ENCODE results near the gene PNKP. TPM values are rescaled to one million over a fixed set of nuclear protein-coding genes. Genes with fewer than 3 reads are reported as not detected.

PNKP gene
- total RNA-seq, 1 experiment from 2014 or later, result 90.2 TPM

DNA sequence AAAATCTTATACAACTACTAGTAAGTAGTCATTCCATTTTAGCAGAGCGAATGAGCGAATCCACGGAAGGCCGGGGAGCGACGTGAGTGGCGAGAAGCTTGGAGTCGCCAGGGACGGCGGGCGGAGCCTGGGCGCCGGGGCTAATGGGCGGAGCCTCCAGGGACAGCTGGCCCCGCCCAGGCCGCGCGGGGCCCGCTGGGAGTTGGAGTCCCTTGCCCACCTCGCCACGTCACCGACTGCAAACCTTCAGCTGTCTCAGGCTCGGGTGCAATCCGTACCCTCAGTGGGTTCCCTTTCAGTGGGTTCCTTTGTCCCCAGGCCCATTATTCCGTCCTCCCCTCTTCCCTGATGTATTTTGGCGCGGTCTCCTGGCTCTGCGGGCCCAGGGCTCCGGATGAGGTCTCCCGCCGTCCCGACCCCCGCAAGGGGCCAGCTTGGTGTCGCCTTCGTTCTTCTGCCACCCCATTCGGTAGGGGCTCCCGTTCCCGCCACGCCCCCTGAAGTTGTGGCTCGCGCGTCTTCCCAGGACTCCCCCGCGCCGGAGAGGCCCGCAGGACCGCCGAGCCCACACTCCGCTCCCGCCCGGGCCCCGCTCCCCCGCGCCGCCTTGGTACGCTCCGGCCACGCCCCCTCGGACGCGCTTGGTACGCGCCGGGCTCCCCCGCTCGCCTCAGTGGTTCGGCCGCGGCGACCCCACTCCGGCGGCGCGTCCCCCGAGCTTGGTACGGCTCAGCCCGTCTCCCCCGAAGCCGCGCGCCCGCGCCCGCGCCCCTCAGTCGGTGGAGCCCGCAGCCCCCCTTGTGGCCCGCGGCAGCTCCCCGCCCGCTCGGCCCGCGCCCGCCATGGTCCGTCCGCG, 16.7 kb downstream of the PNKP start, which contains the start of gene PTOV1:
TSS of gene PTOV1 (plus strand) at position 673 of the 856 bp plus-strand sequence.
- DNase-seq (ENCODE audit: low spot score), result peak; percentile 95
- in situ Hi-C loops (cut with HindIII; ENCODE audit: low sequenced_read_pairs), result no loop called here

DNA sequence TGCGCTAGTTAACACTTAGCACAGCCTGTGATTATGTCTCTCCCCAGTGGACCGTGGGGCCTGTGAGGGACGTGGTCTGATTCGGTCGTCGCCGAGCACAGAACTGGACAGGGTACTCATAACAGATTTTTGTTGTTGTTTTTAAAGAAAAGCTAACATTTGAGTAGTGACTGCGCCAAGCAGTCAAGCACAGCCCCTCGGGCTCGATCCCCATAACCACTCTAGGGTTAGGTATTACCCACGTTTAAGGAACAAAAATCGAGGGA, 17.2 kb downstream of the PNKP start:
- in situ Hi-C loops (cut with HindIII; ENCODE audit: low sequenced_read_pairs), result no loop called here
- DNase-seq (ENCODE audit: low spot score), result no peak

DNA sequence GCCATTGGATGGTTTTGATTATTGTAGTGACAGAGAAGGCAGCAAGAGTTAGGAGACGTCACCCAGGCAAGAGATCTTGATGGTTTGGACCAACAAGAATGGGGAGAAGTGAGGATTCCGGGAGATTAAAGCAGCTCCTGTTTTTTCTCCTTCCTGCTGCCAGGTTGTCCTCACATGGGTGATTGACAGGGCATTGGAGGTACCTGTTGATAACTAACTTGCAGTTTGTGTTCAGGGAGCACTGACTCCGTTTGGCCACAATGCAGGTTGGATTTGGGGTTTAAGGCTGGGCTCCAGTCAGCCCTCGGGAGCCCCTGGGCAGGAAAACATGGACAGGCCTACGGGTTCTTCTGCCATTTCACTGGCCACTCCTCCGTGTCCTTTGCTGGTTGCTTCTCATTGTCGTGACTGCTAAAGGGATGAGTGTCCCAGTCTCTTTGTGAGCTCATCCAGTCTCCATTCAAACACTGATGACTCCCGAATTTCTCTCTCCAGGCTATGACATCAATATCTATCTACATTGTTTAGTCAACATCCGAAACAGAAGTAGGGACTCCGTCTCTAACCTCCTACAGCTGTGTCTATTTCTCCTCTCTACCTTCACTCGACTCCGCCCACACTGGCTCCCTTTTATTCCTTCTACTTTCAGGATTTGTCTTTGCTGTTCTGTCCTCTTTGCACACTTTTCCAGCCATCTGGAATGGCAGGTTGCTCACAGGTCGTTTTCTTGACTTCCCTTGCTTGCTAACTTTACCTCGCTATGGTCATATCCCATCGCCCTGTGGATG, 17.7 kb downstream of the PNKP start:
- in situ Hi-C loops (cut with HindIII; ENCODE audit: low sequenced_read_pairs), result no loop called here
- DNase-seq (ENCODE audit: low spot score), result no peak

DNA sequence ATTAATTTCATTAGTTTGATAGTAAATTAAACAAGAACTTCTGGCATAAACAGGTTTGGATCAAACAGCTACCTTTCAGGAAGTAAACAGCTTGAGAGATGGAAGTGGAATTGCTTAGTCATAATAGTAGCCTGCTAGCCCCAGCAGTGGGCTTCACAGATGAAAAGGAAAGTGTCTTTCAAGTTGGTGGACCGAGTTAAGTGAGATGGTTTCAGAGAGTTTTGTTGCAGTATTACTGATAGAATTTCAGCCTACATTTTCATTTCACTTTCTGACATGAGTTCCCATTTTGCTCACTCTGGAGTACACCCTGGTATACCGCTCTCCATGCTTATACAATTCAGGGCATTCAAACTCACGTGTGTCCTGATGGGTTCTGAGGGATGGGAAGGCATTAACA, 18.4 kb downstream of the PNKP start:
- DNase-seq (ENCODE audit: low spot score), result no peak
- in situ Hi-C loops (cut with HindIII; ENCODE audit: low sequenced_read_pairs), result no loop called here

DNA sequence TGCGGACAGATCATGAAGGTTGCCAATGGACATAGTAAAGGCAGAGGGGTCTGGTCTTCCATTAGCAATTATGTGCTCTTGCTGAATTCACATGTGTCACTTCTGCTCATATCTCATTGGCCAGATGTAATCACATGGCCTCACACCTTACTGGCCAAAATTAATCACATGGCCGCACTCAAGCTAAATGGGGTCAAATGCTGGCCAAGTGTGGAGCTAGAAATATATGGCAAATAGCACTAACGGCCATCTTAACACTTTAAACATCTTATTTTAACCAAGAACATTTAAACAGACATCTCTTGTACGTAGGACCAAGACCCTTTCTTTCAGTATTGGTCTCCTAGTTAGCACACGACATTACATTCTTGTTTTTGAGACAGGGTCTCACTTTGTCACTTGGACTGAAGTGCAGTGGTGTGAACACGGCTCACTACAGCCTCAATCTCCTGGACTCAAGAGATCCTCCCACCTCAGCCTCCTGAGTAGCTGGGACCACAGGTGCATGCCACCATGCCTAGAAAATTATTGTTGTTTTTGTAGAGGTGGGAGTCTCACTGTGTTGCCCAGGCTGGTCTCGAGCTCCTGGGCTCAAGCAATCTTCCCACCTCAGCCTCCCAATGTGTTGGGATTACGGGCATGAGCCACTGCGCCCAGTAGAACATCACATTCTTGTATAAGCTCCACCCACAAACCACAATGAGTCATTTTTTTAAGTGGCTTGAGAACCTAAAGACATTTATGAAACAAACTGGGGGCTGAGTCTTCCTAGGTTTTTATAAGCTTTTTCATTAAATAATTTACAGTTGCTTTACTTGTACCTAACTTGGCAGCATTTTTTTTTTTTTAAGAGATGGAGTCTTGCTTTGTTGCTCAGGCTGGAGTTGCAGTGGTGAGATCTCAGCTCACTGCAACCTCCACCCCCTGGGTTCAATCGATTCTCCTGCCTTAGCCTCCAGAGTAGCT, 19.4 kb downstream of the PNKP start:
- no peak for DNase-seq (ENCODE audit: low spot score)

DNA sequence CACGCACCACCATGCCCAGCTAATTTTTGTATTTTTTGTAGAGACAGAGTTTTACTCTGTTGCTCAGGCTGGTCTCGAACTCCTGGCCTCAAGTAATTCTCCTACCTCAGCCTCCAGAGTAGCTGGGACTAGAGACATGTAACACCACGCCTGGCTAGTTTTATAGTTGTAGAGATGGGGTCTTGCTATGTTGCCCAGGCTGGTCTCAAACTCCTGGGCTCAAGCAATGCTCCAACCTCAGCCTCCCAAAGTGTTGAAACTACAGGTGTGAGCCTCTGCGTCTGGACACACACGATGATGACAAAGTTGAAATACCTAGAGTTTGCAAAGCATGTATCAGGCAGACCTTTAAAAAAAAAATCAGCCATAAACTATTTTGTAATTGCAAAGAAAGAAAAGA, 21.0 kb downstream of the PNKP start:
- no peak for DNase-seq (ENCODE audit: low spot score)
- in situ Hi-C loops (cut with HindIII; ENCODE audit: low sequenced_read_pairs), result no loop called here

More for the DNA sequence above, 19.4 kb downstream of the PNKP start:
- in situ Hi-C loops (cut with HindIII; ENCODE audit: low sequenced_read_pairs), result no loop called here

DNA sequence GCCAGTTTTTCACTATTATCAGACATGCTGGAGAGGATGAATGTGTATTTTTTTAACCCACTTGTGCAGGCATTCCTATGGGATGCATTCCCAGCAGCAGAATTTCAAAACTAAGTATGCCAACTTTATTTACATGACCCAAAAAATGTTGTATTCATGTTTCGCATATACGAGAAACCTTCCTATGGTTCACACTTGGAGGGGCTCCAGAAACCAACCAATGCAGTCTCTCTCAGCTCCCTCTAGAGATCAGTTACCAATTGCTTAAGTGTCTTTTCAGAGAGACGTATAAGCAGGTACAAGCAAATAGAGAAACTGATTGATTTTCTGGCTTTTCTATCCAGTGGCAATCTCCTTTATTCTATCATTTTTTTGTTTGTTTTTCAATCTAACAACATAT, 22.0 kb downstream of the PNKP start:
- DNase-seq (ENCODE audit: low spot score), result no peak
- in situ Hi-C loops (cut with HindIII; ENCODE audit: low sequenced_read_pairs), result no loop called here

DNA sequence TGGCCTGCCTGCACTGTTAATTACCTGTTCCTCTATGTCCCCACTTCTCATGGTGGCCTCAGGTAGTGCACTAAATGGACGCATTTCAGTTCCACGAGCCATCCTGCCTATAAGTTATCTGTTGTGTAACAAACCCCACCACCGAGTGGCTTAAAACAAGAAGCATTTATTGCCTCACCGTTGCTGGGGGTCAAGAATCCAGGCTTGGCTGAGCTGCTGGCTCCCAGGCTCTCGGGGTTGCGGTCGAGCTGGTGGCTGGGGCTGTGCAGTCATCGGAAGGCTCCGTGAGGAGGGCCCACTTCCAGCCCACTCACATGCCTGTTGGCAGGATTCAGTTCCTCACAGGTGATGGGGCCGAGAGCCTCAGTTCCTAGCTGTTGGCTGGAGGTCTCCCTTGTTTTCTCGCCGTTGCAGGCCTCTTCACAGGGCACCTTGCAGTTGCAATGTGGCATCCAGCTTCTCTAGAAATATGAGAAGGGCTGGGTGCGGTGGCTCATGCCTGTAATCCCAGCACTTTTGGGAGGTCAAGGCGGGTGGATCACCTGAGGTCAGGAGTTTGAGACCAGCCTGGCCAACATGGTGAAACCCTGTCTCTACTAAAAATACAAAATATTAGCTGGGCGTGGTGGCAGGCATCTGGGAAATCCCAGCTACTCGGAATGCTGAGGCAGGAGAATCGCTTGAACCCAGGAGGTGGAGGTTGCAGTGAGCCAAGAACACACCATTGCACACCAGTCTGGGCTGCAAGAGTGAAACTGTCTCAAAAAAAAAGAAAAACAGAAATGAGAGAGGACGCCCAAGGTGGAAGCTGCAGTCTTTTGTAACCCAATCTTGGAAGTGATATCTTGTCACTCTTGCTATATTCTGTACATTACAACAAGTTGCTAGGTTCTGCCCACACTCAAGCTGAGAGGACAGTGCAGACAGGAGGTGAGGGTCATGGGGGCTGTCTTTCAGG, 23.0 kb downstream of the PNKP start:
- in situ Hi-C loops (cut with HindIII; ENCODE audit: low sequenced_read_pairs), result no loop called here
- no peak for DNase-seq (ENCODE audit: low spot score)

DNA sequence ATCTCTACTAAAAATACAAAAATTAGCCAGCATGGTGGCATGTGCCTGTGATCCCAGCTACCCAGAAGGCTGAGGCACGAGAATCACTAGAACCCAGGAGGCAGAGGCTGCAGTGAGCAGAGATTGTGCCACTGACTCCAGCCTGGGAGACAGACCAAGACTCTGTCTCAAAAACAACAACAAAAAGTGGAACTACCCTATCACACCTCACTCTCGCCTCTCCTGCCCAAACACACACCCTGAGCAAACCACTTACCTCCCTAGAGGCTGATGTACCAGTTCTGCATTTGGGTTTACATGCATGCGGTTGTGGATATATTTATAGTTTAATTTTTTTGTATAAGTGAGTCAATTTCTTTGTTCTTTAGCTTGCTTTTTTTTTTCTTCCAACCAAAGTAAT, 24.1 kb downstream of the PNKP start:
- no peak for DNase-seq (ENCODE audit: low spot score)
- in situ Hi-C loops (cut with HindIII; ENCODE audit: low sequenced_read_pairs), result no loop called here

DNA sequence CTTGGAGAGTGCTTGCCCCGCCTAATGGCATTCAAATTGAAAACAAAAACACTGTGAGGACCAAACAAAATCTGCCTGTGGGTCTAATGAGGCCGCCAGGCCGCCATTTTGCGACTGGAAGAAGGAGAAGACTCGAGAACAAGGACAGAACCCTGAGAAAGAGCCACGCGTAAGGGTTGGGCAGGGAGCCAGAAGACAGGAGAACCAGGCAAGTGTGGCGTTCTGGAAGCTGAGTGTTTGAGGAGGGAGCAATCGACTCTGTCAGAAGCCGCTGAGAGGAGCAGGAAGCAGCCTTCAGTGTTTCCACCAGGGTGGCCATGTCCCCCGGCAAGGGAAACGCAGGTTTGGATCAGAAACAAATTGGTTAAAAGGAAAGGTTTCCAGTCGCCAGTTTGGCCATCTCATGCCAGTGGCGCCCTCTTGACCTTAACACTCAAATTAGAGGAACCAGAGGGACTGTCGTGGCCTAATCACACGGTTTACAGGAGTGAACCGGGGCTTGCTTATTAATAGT, 26.6 kb downstream of the PNKP start:
- in situ Hi-C loops (cut with HindIII; ENCODE audit: low sequenced_read_pairs), result no loop called here
- DNase-seq (ENCODE audit: low spot score), result no peak

DNA sequence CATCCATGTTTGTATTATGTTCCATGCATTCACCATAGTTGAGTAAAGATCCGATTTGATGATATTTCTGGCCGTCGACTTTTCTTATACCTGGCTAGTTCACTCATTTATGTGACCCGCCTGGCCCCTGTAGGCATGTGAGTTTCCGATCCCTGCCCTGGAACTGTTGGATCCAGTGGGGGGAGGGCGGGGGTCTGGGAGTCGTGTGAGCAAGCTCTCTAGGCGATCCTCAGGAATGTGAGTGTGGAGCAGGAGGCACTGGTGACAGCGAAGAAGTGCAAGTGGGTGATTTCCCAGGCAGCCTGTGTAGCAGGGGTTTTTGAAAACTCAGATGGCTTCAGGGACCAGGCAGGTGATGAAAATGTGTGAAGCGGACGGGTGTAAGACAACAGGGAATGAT, 27.1 kb downstream of the PNKP start:
- in situ Hi-C loops (cut with HindIII; ENCODE audit: low sequenced_read_pairs), result no loop called here
- DNase-seq (ENCODE audit: low spot score), result no peak

DNA sequence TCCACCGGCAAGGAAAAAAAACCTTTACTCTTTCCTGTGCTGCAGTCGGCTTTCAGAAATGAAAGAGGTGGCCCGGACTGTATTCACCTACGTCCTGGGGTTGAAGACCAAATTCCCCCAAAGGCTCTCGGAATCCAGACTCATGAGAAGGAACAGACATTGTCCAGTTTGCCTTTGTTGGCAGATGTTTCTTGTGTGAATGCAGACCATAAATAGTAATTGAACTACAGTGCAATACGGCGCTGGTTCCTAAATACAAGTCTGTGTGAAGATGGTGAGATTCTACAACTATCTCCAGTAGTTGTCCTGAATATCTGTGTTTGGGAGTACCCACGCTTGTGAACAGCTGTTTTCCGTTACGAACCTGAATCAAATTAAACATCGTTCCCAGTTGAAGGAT, 27.7 kb downstream of the PNKP start:
- no peak for DNase-seq (ENCODE audit: low spot score)
- in situ Hi-C loops (cut with HindIII; ENCODE audit: low sequenced_read_pairs), result no loop called here

DNA sequence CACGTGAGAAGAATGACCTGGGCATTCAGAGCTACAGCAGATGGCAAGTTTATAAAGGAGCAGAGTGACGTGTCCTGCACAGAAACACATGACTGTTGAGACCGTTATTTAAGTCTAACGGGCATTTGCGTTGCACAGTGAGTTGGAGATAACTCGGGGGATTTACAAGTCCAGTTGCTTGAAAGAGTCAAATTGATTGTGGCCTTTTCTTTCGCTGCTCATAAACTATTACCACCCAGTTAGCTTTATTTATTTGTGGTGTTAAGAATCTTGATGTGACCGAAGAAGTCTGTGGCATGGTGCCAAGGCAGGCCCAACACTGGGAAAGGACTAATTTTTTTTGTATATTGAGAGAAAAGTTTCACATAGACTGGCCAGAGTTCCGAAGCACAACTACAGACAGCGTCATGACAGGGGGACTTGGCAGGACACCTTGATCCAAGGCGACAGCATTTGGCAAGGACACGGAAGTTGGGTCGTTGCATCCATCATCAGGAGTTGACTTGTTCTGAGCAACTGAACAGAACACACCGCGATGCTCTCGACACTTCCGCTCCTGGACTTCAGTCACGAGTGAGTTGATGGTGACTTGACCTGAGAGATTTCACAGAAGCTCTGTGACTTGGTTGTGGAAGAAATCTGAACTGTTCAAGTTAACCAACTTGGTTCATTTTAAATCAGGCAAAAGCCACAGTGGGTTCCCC, 28.3 kb downstream of the PNKP start:
- in situ Hi-C loops (cut with HindIII; ENCODE audit: low sequenced_read_pairs), result no loop called here

DNA sequence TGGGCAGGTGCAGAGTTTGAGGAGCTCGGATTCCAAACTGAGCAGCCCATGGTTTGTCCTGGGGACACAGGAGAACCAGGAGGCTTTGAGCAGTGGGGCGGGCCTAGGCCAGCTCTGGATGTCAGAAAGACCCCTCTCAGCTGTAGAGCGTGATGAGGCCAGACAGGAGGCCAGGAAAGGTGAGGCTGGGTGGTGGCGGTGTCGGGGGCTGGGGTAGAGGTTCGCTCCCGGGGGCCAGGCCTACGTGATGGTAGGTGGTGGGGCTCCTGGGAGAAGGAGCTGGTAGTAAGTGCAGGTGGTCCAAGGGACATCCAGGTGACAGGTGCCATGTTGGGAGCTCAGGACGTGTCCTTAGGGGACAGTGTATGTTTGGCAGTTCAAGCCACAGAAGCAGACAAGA, 30.0 kb downstream of the PNKP start:
- in situ Hi-C loops (cut with HindIII; ENCODE audit: low sequenced_read_pairs), result no loop called here
- DNase-seq (ENCODE audit: low spot score), result no peak

More for the DNA sequence above, 28.3 kb downstream of the PNKP start:
- DNase-seq (ENCODE audit: low spot score), result no peak

DNA sequence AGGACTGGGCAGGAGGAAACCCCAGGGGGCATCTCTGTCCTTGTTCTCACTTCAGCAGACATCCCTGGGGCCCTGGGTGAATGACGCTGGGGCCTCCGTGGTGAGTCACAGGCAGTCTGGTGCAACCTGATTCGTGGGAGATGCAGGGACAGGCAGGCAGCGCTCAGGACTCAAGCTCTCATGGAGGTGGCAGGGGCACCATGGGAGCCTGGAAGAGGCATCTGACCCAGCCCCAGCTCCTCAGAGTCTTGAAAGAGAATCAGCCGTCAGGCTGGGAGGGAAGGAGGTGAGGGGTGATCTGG, 30.4 kb downstream of the PNKP start:
- in situ Hi-C loops (cut with HindIII; ENCODE audit: low sequenced_read_pairs), result no loop called here
- no peak for DNase-seq (ENCODE audit: low spot score)

DNA sequence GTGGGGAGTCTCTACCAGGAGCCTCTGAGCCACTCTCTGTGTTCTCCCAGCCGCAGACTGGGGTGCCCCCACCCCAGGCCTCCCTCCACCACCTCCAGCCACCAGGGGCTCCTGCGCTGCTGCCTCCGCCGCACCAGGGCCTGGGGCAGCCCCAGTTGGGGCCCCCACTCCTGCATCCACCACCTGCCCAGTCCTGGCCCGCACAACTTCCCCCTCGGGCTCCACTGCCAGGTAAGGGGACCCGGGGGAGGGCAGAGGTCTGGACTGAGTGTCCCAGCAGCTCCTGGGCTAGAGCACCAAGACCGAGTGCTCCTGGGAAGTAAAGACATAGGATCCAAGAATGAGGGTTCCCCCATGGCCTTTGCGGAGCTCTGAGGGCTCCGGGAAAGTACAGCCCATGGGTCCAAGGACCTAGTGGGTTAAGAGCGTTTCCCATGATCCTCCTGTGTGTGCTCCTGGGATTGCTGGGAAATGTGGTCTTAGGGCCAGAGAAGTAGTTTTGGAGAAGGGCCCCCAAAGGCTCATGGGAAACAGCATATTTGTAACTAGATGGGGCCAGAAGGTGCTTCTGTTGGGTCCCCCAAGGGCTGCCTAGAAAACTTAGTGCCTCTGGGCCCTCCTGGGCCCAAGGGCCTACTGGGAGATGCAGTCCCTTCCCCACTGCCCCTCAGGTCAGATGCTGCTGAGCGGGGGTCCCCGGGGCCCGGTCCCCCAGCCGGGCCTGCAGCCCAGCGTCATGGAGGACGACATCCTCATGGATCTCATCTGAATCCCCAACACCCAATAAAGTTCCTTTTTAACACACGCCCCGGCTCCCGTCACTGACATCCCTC, 31.0 kb downstream of the PNKP start:
- in situ Hi-C loops (cut with HindIII; ENCODE audit: low sequenced_read_pairs), result no loop called here
- DNase-seq (ENCODE audit: low spot score), result no peak

DNA sequence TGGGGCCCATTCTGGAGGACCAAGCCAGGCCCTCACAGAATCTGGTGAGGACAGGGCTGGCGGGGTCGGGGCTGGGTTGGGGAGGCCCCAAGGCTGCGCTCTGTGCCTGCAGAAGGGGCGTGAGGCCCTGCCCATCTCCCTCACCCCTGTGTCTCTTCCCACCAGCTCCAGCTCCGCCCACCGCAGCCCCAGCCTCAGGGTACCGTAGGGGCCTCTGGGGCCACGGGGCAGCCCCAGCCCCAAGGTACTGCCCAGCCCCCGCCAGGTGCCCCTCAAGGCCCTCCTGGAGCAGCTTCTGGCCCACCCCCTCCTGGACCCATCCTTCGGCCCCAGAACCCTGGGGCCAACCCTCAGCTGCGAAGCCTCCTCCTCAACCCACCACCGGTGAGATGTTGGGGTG, 31.8 kb downstream of the PNKP start:
- DNase-seq (ENCODE audit: low spot score), result no peak

More for the DNA sequence above, 31.8 kb downstream of the PNKP start:
- in situ Hi-C loops (cut with HindIII; ENCODE audit: low sequenced_read_pairs), result no loop called here
